Measurements from ENCODE around the gene LITAF.
"Not testable (repeated sequence)": the region's sequence is repeated elsewhere in the genome, so short reads cannot be mapped to it uniquely, and the experiment has no call there.

The LITAF gene

DNA sequence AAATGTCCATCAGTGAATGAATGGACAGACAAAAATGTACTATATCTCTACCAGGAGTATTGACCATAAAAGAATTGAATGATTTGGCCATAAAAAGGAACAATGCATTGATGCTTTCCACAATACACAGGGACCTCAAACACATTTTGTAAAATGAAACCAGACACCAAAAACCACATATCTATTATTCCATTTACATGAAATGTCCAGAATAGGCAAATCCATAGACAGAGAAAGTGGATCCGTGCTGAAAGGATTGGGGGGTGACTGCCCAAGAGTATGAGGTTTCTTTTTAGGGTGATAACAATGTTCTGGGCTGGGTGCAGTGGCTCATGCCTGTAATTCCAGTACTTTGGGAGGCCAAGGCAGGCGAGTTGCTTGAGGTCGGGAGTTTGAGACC is 6.9 kb upstream of the LITAF start:
- no peak for TF ChIP-seq CTCF (conservative IDR thresholded peaks at IDR 0.05)
- no peak overlapping the region for H3K27ac ChIP-seq

GRCh38 chr16:11593076-11593475 is 6.4 kb upstream of the LITAF start:
- H3K27ac ChIP-seq, result not testable (repeated sequence)

- H3K27ac ChIP-seq, result not testable (repeated sequence)
Measured at GRCh38 chr16:11591630-11592029, 4.9 kb upstream of the LITAF start.

DNA sequence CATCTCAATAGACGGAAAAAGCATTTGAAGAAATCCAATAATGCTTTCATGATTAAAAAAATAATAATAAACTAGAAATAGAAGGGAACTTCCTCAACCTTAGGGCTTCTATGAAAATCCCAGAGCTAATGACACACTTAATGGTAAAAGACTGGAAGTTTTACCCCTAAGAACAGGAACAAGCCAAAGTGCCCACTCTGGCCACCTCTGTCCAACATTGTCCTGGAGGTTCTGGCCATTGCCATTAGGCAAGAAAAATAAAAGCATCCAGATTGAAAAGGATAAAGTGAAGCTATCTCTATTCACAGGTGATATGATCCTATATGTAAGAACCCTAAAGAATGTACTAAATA is 2.5 kb upstream of the LITAF start:
- TF ChIP-seq CTCF (conservative IDR thresholded peaks at IDR 0.05), result no peak
- H3K27ac ChIP-seq, result no peak overlapping the region

GRCh38 chr16:11588321-11589197 is 1.8 kb upstream of the LITAF start:
- H3K27ac ChIP-seq, result no peak overlapping the region
- no peak for TF ChIP-seq CTCF (conservative IDR thresholded peaks at IDR 0.05)

DNA sequence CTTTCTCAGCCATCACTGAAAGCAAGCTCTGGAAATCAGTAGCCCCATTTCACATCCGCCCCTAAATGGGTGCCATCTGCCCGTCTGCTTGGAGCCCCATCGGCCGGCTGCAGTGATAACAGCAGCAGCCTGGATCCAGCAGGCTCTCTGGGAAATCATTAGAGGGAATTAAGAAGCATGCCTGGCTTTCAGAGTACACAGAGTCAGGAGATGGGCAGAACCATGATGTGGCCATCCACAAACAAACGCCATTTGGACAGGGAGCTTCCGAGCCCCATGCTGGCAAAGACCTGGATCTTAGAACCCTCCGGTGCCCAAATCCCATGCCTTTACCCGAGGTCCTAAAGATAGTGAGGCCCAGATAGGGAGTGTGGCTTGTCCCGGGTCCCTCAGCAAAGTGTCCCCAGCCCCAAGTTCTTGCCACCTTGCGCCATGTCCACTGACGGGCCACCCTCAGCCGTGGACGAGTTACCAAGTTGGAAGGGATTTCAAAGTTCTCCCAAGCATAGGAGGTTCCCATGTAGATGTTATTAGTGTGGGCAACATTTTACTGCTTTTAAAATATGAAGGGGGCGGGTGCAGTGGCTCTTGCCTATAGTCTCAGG is 1.0 kb upstream of the LITAF start:
- TF ChIP-seq CTCF (conservative IDR thresholded peaks at IDR 0.05), result no peak
- peak overlapping the region; percentile 80; the same call in 1 of the 2 replicates for H3K27ac ChIP-seq

DNA sequence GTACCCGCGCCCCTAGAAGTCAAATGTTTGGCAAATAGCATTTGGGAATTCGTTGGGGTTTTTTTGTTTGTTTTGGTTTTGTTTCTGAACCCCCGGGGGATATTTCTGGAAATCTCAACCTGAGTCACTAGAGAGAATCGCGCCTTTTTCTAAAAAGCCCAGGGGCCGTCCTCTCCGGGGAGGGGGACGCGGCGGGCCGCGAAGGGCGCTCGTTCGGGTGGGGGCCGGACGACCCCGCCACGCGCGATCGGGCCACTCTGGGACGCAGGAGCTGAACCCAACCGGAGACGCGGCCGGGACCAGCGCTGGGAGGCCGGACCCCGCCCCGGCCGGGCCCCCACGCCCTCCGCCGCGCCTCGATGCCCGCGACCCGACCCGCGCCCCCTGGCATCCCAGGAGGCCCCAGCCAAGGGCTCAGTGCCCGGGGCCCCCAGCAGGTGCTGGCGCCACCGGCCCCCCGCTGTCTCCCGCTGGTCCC is 302 bp downstream of the LITAF start:
- no peak for TF ChIP-seq CTCF (conservative IDR thresholded peaks at IDR 0.05)
- H3K27ac ChIP-seq, result peak overlapping the region; percentile 80; the same call in 1 of the 2 replicates

GRCh38 chr16:11585460-11586377 is 1.0 kb downstream of the LITAF start:
- peak overlapping the region; percentile 80; the same call in 1 of the 2 replicates for H3K27ac ChIP-seq
- TF ChIP-seq CTCF (conservative IDR thresholded peaks at IDR 0.05), result no peak
